ENCODE results near the gene P2RY2. TPM values are rescaled to one million over a fixed set of nuclear protein-coding genes. Genes with fewer than 3 reads are reported as not detected.

Gene P2RY2
- total and polyA plus RNA-seq, 2 experiments from 2014 or later, result 0.63 to 1.6 TPM

- ATAC-seq (no peak), DNase-seq (ENCODE audit: low spot score) (no peak)
- Histone ChIP-seq H3F3A (replicated peaks; ENCODE audit: low read depth) (no peaks in the 10 kb centered on the region), H3K4me1 (ENCODE audit: insufficient read depth) (peaks cover 3% of the 10 kb centered on the region; the same call in 1 of the 2 replicates), H2AFZ (no peak overlapping the region), H3K4me3 (no peak overlapping the region), H3K36me3 (ENCODE audit: insufficient read depth) (no peaks in the 10 kb centered on the region), H3K27ac (ENCODE audit: low read depth) (no peak overlapping the region), H4K20me1 (replicated peaks; ENCODE audit: insufficient read depth) (no peaks in the 10 kb centered on the region), H3K27me3 (ENCODE audit: insufficient read depth) (peaks cover 24% of the 10 kb centered on the region), H3K9me2 (ENCODE audit: insufficient read depth) (no peaks in the 10 kb centered on the region), H3K79me2 (replicated peaks; ENCODE audit: insufficient read depth) (no peaks in the 10 kb centered on the region), H3K4me2 (no peak overlapping the region)
- H3K36me3 Mint-ChIP-seq (ENCODE audit: low read depth), result no peaks in the 10 kb centered on the region
- H3K27me3 Mint-ChIP-seq (ENCODE audit: insufficient read depth, low read depth, poor library complexity), result peaks cover 13% of the 10 kb centered on the region
- TF ChIP-seq CTCF (conservative IDR thresholded peaks at IDR 0.05; ENCODE audit: low read depth in 2 of 2) (no peak), ZNF331 (CRISPR knock-in tag; IDR thresholded peaks at IDR 0.05; ENCODE audit: low read depth) (no peak), CREB1 (CRISPR knock-in tag; IDR thresholded peaks at IDR 0.05; ENCODE audit: low read depth) (no peak), EZH2phosphoT487 (IDR thresholded peaks at IDR 0.05; ENCODE audit: unreplicated experiment) (no peak), NANOG (IDR thresholded peaks at IDR 0.05; ENCODE audit: borderline replicate concordance) (no peak), JUNB (IDR thresholded peaks at IDR 0.05; ENCODE audit: unreplicated experiment) (no peak), ZNF114 (CRISPR knock-in tag; IDR thresholded peaks at IDR 0.05) (no peak), EZH2 (IDR thresholded peaks at IDR 0.05; ENCODE audit: low read depth, unreplicated experiment) (no peak), STAT1 (IDR thresholded peaks at IDR 0.05; ENCODE audit: unreplicated experiment) (no peak), POLR2AphosphoS5 (IDR thresholded peaks at IDR 0.05; ENCODE audit: low read depth) (no peak)
- TF ChIP-seq, protein P1, sequence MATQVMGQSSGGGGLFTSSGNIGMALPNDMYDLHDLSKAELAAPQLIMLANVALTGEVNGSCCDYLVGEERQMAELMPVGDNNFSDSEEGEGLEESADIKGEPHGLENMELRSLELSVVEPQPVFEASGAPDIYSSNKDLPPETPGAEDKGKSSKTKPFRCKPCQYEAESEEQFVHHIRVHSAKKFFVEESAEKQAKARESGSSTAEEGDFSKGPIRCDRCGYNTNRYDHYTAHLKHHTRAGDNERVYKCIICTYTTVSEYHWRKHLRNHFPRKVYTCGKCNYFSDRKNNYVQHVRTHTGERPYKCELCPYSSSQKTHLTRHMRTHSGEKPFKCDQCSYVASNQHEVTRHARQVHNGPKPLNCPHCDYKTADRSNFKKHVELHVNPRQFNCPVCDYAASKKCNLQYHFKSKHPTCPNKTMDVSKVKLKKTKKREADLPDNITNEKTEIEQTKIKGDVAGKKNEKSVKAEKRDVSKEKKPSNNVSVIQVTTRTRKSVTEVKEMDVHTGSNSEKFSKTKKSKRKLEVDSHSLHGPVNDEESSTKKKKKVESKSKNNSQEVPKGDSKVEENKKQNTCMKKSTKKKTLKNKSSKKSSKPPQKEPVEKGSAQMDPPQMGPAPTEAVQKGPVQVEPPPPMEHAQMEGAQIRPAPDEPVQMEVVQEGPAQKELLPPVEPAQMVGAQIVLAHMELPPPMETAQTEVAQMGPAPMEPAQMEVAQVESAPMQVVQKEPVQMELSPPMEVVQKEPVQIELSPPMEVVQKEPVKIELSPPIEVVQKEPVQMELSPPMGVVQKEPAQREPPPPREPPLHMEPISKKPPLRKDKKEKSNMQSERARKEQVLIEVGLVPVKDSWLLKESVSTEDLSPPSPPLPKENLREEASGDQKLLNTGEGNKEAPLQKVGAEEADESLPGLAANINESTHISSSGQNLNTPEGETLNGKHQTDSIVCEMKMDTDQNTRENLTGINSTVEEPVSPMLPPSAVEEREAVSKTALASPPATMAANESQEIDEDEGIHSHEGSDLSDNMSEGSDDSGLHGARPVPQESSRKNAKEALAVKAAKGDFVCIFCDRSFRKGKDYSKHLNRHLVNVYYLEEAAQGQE (IDR thresholded peaks at IDR 0.05; ENCODE audit: unreplicated experiment), result no peak
- TF ChIP-seq, protein P2, sequence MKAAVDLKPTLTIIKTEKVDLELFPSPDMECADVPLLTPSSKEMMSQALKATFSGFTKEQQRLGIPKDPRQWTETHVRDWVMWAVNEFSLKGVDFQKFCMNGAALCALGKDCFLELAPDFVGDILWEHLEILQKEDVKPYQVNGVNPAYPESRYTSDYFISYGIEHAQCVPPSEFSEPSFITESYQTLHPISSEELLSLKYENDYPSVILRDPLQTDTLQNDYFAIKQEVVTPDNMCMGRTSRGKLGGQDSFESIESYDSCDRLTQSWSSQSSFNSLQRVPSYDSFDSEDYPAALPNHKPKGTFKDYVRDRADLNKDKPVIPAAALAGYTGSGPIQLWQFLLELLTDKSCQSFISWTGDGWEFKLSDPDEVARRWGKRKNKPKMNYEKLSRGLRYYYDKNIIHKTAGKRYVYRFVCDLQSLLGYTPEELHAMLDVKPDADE (IDR thresholded peaks at IDR 0.05), result no peak
- TF ChIP-seq, protein P3, sequence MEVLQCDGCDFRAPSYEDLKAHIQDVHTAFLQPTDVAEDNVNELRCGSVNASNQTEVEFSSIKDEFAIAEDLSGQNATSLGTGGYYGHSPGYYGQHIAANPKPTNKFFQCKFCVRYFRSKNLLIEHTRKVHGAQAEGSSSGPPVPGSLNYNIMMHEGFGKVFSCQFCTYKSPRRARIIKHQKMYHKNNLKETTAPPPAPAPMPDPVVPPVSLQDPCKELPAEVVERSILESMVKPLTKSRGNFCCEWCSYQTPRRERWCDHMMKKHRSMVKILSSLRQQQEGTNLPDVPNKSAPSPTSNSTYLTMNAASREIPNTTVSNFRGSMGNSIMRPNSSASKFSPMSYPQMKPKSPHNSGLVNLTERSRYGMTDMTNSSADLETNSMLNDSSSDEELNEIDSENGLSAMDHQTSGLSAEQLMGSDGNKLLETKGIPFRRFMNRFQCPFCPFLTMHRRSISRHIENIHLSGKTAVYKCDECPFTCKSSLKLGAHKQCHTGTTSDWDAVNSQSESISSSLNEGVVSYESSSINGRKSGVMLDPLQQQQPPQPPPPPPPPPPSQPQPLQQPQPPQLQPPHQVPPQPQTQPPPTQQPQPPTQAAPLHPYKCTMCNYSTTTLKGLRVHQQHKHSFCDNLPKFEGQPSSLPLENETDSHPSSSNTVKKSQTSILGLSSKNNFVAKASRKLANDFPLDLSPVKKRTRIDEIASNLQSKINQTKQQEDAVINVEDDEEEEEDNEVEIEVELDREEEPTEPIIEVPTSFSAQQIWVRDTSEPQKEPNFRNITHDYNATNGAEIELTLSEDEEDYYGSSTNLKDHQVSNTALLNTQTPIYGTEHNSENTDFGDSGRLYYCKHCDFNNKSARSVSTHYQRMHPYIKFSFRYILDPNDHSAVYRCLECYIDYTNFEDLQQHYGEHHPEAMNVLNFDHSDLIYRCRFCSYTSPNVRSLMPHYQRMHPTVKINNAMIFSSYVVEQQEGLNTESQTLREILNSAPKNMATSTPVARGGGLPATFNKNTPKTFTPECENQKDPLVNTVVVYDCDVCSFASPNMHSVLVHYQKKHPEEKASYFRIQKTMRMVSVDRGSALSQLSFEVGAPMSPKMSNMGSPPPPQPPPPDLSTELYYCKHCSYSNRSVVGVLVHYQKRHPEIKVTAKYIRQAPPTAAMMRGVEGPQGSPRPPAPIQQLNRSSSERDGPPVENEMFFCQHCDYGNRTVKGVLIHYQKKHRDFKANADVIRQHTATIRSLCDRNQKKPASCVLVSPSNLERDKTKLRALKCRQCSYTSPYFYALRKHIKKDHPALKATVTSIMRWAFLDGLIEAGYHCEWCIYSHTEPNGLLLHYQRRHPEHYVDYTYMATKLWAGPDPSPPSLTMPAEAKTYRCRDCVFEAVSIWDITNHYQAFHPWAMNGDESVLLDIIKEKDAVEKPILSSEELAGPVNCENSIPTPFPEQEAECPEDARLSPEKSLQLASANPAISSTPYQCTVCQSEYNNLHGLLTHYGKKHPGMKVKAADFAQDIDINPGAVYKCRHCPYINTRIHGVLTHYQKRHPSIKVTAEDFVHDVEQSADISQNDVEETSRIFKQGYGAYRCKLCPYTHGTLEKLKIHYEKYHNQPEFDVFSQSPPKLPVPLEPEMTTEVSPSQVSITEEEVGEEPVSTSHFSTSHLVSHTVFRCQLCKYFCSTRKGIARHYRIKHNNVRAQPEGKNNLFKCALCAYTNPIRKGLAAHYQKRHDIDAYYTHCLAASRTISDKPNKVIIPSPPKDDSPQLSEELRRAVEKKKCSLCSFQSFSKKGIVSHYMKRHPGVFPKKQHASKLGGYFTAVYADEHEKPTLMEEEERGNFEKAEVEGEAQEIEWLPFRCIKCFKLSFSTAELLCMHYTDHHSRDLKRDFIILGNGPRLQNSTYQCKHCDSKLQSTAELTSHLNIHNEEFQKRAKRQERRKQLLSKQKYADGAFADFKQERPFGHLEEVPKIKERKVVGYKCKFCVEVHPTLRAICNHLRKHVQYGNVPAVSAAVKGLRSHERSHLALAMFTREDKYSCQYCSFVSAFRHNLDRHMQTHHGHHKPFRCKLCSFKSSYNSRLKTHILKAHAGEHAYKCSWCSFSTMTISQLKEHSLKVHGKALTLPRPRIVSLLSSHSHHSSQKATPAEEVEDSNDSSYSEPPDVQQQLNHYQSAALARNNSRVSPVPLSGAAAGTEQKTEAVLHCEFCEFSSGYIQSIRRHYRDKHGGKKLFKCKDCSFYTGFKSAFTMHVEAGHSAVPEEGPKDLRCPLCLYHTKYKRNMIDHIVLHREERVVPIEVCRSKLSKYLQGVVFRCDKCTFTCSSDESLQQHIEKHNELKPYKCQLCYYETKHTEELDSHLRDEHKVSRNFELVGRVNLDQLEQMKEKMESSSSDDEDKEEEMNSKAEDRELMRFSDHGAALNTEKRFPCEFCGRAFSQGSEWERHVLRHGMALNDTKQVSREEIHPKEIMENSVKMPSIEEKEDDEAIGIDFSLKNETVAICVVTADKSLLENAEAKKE (CRISPR knock-in tag; IDR thresholded peaks at IDR 0.05), result no peak
- H3K4me1 Mint-ChIP-seq, result peaks cover 29% of the 10 kb centered on the region
- H3K9me3 Mint-ChIP-seq, result no peaks in the 10 kb centered on the region
- H3K4me3 Mint-ChIP-seq, result no peak overlapping the region
- no peak overlapping the region for H3K27ac Mint-ChIP-seq
Measured at GRCh38 chr11:73265853-73266645, 48.0 kb downstream of the P2RY2 start.

Measured in GM23338 (cell line).